GM21717 (cell line): Measurements from ENCODE around the gene BAHCC1.

ENCODE experiments used
- ATAC-seq: cut with Tn5 transposase; IDR thresholded peaks from one replicate; pipeline ENCODE4 v1.9.1; 2021; ENCODE audit warnings: mild to moderate bottlenecking, moderate library complexity; ENCODE audit not compliant: unreplicated experiment

The BAHCC1 gene

DNA sequence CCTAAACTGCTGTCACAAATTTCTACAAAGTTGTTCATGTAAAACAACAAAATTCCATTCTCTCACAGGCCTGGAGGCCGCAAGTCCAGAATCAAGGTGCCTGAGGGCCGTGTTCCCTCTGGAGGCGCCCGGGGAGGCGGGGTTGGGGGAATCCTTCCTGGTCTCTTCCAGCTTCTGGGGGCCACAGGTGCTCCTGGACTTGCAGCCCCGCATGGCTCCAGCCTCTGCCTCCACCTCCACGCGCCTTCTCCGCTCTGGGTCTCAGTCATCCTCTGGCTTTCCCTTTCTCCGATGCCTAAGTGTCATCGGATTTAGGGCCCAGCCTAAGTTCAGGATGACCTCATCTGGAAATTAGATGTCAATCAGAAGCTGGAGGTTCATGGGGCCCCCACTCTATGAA is 28.6 kb upstream of the BAHCC1 start:
- no peak for ATAC-seq

DNA sequence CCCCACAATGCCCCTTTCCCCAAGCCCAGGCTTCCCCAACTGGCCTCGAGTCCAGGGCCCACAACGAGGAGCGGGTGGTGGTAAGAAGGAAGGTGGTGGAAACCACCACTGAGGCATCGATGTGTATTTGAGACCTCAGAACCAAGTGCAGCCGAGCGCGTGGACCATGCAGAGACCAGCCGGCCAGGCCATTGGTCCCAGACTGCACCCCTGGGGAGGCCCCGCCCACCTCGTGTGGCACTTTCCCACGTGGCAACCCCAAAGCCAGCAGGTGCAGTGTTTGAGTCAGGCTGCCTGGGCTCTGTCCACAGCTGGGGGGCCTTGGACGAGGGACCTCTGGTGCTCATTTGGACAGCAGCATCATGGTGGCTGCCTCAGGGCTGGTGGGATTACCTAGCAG is 28.1 kb upstream of the BAHCC1 start:
- no peak for ATAC-seq

DNA sequence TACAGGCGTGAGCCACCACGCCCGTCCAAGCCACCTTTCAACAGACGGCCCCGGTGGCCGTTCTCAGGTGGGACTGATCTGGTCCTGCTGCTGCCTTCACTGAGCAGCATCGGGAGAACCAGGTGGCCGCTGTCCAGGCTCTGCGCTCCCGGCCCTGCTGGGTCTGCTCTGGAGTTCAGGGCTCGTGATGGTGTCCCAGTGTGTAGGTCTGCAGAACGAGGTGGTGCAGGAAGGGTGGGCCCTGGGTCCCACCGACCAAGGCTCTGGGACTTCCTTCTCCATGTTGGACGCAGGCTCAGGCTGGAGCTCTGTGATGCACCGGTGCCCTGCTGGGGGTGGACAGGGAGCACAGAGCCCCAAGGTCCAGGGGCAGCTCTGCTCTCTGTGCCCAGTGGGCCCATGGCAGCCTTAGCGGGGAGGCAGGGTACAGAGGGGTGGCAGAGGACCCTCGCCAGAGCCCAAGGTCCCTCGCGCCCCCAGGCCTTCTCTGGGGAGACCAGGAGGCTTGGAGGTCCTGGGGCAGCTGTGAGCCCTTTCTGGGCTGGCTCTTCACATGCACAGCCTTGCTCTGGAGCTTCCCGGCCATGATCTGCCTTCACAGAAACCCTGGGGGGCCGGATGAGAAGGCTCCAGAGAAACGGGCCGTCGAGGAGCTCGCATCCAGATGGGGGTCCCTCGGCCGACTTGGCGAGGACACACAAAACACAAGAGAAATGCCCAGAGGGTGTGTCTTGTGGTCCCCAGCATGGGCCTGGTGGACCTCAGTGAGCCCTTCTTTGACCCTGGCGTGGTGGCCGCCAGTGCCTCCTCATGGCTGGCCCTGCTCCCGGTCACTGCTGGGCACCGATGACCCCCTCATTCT is 26.9 kb upstream of the BAHCC1 start:
- ATAC-seq, result no peak

DNA sequence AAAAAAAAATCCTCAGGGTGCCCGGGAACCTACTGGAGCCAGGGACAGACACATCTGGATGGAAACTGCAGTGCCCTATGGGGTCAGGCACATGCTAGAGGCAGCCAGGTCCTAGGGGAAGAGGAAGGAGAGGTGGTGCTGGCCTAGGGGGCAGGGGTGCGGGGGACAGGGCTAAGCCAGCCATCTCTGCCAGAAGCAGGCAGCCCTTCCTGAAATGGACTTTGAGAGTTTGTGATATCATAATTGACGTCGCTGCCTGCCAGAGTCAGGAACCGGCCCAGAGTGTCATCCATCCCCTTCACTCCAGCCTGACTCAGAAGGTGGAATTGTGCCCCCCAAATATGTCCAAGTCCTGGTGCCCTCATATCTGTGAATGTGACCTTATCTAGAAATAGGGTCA is 25.0 kb upstream of the BAHCC1 start:
- ATAC-seq, result no peak

DNA sequence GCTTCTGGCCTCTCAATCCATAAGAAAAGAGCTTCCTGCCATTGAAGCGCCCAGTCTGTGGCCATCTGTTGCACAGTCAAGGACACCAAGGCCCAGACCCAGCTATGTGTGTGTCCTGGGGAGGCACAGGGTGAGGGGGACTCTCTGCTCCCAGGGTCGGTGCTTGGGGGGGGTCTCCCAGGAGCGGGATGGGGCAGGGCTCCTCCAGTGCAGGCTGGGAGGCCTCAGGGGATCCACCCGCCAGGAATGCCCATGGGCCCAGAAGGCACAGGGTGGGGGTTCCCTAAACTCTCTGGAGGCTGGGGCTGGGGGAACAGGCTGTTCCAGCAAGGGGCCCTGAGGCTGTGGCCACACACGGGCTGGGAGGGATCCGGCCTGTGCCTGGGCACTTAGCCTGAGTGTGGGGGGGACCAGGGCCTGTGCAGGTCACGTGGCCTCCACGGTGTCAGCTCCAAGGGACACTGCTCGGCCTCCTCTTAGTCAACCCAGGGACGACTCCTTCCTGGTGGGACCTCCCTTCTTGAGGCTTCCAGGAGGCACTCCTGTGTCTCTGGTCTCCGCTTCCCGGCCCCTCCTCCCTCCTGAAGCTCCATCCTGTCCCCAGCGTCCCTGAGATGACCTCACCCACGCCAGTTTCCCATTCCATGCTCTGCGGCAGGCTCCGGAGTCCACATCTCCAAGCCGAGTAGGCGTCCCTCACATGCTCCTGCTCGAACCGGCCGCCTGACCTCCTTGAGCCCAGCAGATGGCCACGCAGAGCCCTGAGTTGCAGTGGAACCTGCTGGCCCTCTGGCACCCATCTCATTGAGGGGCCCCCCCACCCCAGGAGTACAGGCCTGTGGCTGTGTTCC is 23.1 kb upstream of the BAHCC1 start:
- no peak for ATAC-seq

DNA sequence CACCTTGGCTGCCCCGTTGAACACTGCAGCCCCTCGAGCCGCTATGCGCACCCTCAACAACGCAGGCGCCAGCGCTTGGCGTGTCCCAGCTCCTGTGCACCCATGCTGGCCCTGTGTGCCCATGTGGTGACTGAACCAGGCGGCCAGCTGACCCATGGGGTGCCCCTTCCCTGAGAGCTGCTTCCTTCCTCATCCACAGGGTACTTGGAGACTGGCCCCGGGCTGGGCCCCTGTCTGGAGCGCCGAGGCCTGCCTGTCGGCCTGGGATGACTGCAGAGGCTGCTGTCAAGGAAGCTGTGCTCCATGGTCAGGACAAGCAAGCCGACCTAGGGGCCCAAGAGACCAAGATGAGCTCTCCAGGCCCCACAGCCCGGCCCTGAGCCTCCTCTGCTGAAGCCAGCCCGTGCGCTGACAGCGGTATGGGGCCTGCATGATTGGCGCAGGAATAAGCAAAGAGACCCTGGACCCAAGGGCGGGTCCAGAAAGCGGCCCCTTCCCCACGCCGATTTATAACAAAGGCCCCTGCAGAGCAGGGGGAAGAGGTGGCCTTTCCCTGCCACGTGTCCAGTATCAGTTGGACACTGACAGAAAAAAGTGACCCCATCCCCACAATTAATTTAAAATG is 21.6 kb upstream of the BAHCC1 start:
- ATAC-seq, result no peak

DNA sequence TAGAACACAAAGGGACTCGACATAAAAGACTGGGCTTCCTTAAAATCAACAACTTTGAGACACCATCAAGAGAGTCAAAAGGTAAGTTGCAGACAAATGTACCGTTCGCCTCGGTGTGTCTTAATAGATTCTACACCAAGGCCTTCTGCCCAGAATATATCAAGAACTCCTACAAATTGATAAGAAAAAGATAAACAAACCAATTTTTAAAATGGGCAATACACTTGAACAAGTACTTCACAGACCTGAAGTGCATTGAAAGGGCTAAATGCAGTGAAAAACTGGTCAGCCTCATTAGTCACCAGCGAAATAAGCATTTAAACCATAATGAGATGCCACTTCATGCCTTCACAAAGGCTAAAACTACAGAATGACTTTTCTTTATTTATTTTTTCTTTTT is 20.4 kb upstream of the BAHCC1 start:
- ATAC-seq, result no peak

DNA sequence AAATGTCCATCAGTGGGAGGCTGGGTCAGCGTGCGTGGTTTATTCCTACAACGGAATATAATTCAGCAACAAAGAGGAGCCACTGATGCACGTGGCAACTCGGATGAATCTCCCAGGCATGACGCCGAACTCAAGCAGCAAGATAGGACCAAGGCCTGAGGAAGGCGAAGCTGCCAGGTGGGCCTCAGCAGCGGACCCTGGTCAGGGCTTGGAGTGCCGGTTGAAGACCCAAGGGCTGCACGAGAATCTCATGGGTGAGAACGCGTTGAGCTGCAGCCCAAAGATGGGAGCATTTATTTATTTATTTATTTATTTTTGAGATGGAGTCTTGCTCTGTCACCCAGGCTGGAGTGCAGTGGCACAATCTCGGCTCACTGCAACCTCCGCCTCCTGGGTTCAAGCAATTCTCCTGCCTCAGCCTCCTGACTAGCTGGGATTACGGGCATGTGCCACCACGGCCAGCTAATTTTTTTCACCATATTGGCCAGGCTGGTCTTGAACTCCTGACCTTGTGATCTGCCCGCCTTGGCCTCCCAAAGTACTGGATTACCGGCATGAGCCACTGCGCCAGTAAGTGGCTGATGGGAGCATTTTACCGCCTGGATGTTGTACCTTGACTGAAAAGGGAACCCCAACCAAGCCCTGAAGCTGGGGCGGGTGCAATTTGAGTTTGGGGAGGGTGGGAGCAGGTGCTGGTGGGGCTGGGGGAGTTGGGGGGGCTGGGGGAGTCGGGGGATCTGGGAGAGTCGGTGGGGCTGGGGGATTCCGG is 18.1 kb upstream of the BAHCC1 start:
- no peak for ATAC-seq

DNA sequence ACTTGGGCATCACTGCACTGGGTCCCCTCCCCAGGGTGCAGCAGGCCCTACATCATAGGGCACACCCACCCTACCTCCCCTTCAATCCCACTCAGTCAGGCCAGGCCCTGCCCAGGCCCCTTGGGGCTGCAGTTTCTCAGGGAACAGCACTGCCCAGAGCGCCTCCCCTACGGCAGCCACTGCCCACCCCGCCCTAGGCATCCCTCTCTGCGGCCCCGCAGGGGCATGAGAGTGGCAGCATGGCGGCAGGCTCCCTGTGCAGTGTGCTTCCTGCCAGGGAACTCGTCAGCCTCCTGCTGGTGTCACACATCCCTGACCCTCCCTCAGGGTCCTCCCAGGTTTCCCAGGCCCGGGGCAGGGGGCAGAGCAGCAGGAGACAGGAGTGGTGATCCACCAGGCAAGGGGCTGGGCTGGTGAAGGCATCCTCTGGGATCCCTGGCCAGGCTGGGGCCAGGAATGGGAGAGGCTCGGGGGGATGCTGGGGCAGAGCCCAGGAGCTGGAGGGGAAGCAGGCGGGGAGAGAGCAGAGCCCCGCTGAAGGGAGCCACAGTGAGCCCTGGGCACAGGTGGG is 16.2 kb upstream of the BAHCC1 start:
- ATAC-seq, result no peak

DNA sequence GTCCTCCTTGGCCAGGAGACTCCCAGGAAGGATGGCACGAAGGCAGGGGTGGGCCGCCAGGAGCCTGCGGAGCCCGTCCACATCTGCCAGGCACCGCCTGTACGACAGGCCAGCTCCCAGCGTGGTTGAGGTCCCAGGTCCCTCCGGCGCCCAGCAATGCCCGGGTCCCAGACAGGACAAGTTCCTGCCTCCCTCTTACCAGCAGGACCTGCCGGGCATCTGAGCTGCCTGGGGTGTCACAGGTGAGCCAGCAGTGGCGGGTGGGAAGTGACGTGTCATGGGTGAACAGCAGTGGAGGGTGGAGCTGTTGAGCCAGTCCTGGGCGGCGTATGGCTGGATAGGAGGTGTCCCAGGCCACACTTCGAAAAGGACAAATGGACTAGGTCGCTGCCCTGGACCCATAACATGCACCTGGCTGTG is 15.7 kb upstream of the BAHCC1 start:
- ATAC-seq, result no peak

DNA sequence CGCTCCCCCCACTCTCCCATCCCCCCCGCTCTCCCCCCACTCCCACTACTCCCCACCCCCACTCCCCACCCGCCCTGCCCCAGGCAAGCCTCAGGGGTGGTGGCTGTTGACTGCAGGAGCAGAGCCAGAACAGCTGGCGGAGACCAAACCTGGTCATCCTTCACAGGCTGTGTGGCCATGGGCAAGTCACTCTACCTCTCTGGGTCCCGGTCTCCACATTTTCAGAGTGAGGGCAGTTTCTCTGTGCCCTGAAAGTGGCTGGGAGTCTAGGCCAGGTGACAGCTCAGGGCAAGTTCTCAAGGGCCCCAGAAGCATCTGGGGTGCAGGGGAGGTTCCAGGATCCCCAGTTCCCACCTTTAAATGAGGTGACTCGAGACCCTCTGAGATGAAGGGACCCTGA is 15.1 kb upstream of the BAHCC1 start:
- ATAC-seq, result no peak

DNA sequence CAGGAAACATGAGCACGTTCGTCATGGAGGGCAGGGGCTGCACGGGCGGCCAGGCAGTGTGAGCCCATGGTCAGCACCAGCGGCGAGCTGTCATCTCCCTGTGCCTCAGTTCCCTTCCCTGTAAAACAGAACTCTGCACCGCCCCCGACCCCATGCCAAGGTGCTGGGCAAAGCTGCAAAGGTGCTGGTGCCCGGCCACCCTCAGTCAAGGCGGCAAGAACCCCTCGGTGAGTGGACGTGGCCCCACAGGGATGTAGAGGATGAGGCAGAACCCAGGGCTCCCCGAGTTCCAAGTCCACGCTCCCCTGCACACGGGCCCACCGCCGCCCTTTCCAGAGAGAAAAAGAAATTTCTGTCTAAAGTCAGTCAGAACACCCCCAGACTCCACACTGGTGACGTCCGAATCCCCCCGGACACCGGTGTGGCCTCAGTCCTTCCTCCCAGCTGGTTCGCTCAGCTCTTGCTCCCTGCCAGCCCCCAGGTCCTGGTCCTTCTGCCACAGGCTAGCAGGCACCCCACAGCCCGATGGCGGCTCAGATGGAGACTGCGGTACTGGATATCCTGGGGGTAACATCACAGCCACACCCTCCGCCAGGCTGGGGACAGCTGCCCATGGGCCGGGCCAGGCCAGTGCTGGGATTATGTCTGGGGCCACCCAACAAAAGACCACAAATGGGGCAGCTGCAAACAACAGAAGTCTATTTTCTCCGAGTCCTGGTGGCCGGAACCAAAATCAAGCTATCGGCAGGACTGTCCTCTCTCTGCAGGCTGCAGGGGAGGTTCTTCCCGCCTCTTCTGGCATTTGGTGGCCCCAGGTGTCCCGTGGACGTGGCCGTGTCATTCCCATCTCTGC is 14.4 kb upstream of the BAHCC1 start:
- ATAC-seq, result no peak

DNA sequence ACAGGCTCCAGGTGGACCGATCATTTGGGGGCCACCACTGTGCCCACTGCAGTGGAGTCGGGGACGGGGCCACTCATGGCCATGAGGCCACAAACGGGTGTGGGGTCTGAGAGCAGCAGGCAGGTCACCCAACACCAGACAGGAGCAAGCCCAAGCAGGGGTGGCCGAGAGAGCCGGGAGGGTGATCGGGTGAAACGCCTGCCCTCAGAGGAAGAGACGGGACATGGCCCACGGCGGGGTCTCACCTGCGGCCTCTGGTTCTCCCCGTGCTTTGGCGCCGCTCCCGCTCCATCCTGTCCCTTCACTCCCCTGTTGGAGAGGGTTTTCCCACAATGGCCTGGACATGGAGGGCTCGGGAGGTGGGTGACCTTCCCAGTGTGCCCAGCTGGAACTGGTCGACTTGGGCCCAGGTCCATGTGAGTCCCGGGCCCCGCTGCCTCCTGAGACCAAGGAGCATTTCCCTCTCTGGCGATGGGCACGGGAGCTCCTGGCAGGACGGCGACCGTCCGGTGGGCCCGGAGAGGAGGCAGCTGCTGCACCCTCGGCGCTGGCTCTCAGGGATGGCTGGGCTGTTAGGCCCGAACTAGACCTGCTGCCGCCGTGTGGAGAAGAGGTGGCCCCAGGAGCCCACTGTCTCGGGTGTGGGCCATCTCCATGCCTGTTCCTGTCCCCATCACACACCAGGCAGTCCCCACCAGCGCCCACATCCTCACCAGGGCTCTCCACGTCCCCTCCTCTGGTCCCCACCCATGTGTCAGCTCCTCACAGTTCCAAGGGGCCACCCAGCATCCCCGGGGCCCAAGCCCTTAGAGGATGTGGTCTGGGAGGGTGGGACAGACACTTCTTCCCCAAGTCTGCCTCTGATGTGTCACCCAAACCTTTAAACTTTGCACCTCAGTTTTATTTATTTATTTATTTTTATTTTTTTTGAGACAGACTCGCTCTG is 13.4 kb upstream of the BAHCC1 start:
- ATAC-seq, result no peak

DNA sequence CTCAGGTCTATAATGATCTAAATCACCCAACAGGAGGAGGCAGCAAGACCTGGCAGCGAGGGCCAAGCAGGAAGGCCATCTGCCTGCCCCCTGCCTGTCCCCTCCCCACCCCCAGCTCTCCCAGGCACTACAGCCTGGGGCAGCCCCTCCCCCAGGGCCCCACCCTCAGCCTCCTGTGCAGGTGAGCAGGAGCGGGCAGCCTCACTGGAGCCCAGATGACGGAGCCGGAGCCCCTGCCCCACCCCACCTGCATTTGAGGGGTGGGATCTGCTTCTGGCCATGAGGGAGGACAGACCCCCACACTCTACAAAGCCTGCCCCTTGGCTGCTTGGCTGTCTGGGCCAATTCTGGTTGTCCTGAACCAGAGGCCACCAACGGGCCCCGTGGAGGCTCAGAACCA is 12.4 kb upstream of the BAHCC1 start:
- ATAC-seq, result no peak

DNA sequence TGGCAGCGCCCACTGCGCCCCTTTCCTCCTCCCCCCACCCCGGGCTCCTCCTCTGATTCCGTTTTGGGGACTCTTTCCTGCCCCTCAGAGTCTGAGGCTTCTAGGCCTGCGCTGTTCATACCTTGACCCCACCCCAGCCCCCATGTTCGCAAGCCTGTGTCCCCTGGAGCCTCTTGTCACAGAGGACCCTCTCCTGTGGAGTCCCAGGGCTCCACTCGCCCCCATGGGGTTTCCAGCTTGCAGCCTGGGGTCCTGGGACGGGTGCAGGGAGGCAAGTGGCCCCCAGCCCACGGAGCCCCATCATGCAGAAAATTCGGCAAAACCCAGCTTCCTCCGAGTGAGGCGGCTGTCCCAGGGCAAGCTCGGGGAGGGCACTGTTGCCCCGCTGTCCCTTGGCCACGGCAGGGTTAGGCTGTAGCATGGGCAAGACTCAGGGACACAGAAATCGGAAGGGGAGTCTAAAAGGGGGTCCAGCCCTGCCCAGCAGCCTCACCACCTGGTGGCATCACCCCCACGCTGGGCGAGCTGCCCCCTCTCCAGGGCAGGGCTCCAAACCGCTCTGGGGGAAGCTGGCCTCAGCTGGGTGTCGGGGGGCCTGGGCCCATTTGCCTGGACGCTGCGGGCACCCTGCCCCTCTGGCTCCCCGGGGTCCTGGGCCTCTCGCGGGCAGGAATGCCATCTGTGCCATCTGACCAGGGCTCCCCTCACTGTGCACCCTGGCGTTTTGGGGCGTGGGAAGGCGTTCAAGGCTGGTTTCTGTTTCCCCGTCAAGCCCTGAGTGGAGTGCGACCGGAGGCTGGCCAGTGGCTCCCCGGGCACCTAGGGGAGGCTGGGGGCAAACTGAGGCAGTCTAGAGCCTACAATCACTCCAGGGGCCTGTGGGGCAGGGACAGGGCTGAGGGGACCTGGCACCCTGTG is 11.5 kb upstream of the BAHCC1 start:
- ATAC-seq, result no peak

DNA sequence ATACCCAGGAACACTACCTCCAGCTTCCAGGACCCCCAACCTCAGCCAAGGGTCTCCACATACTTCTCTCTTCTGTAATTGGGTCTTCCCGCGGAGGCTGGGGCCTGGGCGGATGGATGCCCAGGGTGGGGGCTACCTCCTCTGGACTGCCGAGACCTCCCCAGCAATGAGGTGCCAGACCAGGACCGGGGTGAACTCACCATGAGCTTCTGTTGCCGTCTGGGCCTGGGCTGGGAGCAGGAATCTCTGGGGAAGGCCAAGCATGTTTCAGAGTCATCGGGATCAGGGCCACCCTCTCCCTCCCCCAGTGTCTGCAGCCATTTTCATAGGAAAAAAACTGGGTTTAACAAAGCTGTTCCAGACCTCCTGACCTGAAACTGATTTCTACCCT is 10.3 kb upstream of the BAHCC1 start:
- no peak for ATAC-seq

DNA sequence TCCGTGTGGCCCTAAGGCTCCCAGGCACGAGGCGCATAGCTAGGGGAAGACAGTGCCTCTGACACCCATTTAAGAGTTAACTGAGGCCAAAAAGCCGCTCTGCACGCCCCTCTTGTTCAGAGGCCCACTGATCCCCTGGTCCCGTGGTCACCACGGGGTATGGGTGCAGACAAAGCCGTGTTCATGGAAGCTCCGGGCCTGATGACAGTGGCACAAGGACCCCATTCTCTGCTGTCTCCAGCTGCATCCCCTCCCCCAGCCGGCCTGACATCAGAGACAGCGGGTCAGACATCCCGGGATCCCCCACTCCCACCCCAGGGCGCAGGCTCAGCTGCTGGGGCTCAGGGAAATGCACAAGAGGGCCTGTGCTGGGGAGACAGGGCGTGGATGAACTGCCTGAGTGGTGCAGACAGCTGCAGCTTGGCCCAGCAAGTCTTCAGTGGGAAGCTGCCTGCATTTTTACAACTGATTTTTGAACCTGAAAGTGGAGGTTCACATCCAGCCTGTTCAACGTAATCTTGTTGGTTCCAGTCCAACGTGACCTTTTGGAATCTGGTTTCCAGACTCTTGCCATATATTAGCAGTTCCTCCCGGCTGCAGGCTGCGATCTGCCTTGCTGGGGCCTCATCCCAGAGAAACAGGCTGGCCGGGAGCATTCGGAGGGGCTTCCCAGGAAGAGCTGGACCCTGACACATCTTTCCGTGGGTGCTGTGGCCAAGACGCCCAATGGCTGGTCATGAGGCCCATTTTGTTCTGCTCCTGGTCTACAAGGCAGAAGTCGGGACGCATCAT is 9.7 kb upstream of the BAHCC1 start:
- ATAC-seq, result no peak
